Germinal center (tissue), 1 donor: Measurements from ENCODE around the gene KIF13A.
"Not testable (repeated sequence)": the region's sequence is repeated elsewhere in the genome, so short reads cannot be mapped to it uniquely, and the experiment has no call there.

ENCODE experiments used
- DNase-seq: peaks from one replicate; pipeline ENCODE4 v3.0.0; 2012; ENCODE audit warnings: mixed read lengths, low spot score

The KIF13A gene

DNA sequence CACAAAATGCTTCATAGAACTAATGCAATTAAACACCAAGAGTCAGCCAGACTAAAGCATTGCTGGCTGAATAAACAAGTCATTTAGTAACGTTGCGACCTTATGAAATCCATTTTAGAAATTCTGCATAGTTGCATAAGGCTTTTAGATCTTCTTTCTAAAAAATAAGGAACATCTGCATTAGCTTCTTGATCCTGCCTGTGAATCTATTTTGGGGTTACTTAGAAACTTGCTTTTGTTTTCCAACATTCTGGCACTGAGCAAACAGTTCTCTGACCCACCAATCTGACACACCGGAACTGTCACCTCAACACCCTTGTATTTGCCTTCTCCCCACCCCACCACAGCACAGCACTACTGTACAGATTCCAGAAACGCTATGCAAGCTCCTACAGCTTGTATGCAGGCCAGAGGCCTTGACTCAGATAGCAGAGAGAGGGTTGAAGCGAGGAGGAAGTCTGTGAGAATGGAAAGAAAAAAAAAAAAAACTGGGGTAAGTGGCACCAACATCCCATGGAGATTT, 55.0 kb downstream of the KIF13A start:
- DNase-seq, result no peak

DNA sequence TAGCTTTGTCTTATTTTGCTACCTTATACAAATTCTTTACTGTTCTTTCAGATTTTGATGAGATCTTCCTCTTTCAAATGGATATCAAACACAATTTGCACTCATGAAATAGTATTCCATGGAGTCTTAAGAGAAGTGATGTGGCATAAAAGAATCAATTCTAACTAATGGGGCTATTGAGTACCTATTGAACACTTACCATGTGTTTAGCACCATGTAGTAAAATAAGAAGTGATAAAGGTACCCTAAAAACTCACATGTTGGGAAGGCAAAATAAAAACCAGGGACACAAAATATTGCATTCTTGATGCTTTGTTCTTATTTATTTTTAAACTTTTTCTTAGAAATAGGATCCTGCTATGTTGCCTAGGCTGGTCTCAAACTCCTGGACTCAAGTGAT, 56.2 kb downstream of the KIF13A start:
- DNase-seq, result no peak

DNA sequence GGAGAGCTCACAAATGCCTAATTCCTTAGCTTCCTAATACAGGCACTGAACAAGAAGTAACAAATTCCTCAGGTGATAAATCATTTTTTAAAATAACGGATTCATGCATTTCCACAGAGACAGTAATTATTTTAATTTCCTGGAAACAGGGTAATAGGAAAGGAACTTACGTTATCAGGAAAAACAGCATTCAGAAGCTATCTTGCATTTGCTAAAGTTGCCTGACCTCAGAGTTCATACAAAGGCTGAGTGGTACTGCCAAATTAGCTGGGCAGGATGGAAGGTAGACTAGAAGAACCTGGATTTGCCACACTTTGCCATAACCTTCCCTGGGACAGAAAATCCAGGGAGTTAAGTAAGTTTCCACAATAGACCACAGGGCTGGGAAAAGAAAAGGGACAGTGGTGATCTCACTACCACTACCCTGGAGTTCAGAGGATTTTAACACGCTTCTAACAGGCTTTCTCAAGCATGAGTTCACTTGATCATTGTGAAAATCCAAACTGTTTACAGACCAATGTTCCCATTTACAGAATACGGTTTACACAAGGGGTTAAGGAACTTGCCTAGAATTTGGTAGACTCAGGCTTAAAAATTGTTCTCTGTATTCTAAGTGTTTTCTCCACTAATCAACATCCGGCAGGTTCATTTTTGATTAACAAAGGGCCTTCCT, 57.0 kb downstream of the KIF13A start:
- DNase-seq, result no peak

DNA sequence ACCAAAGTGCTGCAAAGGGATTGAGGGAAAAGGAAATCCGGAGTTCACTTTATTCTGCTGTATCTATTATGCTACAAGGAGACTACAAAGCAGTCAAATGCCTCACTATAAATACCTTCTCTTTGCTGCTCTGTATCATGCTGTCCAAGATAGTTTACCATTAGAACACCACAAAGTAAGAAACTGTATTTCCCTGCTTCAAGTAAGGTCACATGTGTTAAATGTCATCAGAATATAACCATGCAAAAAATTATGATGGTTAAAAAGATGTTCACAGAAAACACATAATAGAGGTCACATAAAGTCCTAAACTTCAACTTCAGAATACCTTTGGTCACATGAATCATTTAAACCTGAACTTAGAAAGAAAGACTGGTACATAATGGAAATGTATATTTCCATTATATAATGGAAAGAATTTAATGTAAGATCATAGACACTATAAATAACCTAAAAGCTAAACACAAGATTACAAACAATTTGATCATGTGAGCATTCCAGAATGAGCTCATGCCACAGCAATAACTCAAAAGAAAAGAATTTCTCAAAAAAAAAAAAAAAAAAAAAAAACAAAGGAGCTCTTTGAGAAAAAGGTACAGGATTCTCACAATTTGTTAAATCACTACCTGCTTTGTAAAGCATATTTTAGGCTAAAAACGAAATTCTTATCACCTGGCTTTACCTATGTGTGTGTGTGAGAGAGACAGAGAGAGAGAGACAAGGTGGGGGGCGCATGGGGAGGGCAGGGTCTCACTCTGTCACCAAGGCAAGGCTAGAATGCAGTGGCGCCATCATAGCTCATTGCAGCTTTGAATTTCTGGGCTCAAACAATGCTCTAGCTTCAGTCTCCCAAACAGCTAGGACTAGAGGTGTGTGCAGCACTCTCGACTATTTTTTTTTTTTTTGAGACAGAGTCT, 58.7 kb downstream of the KIF13A start:
- no peak for DNase-seq

DNA sequence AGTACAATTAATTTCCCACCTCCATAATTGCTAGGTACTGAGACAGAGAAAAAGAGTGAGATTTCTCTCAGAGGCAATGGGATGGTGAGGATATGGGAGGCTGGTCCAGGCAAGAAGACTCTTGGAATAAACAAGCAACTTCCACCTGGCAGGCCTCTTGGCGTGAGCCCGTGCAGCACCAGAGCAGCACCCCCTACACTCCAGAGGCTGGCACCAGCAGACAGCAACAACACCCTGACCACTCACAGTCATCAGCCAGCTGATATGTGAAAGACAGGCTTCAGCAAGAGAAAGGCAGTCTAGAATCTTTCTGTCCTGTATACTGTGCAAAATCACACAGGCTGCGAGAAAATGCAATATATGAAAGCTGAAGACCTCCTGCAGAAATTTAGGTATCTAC, 59.7 kb downstream of the KIF13A start:
- DNase-seq, result no peak

DNA sequence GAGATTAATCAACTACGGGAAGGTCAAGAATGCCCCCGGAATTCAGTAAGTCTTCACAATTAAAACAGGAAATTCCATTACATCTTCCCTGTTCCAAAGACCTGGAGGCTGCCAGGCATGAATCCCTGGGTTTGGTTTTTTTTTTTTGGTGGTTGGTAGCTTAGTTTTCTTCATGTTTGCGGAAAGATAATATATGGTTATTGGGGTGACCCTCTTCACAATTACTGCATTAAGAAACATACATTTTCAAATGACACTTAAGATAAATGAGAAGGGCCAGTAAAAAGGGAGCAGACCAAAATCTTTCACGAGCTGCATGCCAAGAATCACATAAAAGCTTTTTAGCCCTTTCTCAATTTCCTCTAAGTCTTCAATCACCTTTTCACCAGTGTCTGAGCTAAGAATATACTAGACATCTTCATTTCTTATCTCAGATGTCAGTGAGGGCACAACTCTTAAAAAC, 64.0 kb downstream of the KIF13A start:
- DNase-seq, result no peak

DNA sequence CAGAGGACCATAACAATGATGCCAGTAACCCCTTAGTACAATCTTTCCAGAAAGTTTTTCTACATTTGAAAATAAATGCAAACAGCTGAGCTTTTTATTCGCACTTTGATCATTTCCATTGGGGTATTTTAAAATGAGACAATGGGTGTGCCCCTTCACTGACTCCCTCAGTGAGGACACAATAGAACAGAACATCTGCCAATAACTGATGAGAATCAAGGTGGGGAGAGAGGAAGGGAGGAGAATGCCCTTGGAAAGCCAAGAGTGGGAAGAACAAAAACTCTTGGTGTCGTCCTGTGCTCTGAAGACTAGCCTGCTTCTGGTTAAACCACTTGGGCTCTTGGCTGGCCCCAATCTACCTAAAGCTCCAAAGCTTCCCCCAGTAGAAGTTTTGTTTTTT, 66.0 kb downstream of the KIF13A start:
- no peak for DNase-seq

DNA sequence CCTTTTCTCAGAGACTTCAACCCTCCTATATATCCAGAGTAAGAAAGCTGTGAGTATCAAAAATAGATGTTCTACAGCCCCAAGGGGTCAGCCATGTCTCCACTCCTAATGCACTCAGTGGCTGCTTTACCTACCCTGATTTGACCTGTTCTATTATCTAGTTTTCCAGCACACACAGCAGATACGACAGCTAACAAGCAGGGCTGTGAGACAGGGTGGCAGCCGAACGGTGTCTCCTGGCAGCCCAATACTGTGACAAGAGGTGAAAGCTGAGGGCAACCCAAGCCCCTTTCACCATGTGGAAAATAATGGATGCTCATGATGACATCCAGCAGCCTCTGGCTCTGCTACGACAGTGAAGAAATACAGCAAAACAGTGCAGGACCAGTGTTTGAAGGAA, 67.9 kb downstream of the KIF13A start:
- DNase-seq, result no peak

DNA sequence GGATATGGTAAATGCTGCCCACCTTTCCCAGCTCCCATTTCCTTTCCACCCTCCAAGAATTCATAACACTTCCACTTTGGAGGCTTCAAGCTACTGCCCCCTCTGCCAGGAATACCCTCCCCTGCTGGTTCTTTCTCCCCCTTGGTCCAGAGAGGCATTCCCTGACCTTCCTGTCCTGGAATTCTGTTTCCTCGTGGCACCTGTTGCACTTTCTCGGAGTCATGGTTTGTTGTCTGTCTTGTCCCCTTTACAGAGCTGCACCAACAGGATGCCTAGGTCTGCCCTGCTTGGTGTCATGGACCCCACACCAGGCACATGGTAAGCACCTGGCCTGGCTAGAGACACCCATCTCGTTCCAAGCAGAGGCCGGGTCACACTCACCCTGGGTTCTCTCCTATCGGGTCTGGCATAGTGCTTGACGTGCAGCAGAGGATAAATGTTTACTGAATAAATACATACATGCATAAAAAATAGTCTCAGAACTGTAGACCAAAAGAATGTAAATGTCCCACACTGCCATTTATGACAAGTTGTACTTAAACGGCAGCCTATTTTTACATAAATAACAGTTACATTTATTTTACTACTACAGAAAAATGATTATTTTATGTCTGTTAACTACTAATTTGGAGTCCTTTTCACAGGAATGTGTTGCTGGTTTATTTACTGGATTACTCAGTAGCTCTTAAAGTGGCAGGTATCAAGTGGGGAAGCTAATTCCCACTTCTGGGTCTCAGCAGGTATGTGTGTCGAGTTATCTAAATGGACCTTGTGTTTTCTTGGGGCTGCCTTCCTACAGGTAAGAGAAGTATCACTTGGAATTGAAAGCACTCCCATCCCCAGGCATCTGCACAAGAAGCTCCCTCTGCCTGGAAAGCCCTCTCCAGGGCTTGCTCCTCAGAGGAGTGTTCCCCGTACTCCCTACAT, 69.3 kb downstream of the KIF13A start:
- no peak for DNase-seq

DNA sequence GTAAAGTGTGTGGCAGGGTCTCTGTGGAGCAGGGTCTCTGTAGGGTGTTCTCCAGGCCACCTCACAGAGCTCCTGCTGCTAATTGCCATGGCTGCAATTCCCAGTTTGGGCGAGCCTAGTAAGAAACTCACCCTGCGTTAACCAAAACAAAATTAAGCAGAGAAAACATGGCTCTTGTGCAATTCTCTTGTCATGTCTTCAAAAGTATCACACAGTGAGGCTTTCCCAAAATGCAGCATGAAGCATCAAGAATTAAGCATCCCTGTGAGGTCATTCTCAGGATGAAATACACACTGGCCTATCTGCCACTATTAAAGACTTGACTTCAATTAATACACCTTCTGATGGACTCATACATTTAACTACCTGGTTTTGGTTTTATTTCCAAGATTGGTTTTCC, 72.8 kb downstream of the KIF13A start:
- no peak for DNase-seq

DNA sequence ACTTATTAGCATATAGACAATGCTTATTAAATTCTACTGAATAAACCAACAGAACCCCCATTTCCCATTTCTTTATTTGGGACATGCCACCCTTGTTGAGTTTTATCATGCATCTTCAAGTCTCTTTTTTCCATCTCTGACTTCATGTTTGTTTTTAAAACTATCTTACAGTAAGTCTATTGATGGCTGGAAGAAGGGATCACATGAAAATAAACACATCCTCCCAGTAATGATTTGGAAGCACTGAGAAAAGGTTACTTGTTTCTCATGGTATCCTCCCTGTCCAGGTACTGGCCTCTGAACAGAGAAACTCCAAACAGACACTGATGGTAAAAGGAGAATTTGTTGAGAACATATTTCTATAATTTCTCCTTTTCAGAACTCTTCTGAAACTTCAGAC, 74.9 kb downstream of the KIF13A start:
- DNase-seq, result no peak

DNA sequence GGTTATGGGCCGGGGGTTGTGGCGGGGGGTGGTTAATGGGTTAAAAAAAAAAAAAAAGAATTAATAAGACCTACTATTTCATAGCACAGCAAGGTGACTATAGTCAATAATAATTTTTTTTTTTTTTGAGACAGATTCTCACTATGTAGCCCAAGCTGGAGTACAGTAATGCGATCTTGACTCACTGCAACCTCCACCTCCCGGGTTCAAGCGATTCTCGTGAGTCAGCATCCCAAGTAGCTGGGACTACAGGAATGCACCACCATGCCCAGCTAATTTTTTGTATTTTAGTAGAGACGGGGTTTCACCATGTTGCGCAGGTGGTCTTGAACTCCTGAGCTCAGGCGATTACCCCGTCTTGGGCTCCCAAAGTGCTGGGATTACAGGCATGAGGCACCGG, 75.8 kb downstream of the KIF13A start:
- not testable (repeated sequence) for DNase-seq

DNA sequence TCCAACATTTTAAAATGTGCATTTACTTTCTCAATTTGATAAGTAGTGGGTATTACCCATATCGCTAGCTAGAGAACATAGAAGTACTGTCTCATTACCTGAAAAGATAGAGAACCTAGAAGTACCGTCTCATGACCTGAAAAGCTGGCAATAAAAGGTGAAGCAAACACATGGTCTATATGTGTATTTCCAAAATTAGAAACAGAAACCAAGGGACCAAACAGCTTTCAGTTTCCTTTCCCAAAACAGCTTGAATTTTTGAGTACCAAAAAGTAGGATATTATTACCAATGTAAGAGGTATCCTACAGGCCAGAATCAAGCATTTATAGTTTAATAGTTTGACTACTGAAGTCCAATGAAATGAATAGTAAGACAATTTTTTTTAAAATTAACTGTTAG, 77.2 kb downstream of the KIF13A start:
- DNase-seq, result no peak

DNA sequence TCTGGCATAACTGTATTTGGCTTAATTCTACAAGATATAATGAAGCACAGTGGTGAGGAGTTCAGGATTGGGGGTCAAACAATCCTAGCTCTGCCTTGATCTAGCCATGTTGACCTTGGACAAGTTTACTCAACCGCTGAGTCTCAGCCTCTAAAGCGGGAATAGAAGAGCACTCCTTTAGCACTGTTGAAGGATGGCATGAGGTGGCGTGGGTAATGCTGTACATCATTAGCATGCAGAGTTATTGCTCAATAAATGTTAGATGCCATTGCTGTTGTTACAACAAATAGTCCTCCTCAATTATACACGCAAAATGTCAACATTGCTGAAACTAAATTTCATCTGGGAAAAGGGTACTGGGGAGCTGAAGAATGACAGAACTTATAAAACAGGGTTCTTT, 78.6 kb downstream of the KIF13A start:
- DNase-seq, result no peak

DNA sequence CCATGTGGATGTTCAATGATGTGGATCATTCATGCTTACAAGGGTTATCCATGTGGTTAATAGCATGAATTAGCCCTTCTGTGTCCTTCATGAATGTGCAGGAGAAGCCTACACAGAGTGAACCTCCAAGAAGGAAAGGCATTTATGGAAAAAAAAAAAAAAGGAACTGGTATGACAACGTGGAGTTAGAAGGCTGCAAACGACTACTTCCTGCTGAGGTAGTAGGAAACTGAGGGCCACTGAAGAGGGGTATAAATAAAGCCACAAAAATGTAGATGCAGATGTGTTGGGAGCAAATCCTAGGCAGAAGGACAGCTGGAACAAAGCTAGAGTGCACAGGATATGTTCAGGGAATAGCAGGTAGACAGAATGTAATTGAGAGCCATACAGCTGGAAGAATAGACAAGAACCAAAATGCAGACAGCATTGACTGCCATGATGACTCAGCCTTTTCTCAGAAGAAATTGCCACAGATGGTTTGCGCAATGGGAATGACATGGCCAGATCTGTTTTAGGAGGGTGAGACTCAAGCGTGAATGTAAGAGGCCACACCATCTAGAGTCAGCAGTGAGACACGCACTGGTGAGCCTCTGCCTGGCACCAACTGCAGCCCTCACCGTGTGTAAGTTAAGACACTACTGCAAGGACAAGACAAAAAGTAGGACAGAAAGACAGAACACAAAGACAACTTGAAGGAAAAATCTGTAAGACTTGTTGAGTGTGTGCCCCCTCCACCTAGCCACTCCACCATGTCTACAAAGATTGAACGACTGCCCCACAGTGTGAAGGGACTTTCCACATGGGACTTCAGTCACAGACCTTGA, 79.8 kb downstream of the KIF13A start:
- no peak for DNase-seq

DNA sequence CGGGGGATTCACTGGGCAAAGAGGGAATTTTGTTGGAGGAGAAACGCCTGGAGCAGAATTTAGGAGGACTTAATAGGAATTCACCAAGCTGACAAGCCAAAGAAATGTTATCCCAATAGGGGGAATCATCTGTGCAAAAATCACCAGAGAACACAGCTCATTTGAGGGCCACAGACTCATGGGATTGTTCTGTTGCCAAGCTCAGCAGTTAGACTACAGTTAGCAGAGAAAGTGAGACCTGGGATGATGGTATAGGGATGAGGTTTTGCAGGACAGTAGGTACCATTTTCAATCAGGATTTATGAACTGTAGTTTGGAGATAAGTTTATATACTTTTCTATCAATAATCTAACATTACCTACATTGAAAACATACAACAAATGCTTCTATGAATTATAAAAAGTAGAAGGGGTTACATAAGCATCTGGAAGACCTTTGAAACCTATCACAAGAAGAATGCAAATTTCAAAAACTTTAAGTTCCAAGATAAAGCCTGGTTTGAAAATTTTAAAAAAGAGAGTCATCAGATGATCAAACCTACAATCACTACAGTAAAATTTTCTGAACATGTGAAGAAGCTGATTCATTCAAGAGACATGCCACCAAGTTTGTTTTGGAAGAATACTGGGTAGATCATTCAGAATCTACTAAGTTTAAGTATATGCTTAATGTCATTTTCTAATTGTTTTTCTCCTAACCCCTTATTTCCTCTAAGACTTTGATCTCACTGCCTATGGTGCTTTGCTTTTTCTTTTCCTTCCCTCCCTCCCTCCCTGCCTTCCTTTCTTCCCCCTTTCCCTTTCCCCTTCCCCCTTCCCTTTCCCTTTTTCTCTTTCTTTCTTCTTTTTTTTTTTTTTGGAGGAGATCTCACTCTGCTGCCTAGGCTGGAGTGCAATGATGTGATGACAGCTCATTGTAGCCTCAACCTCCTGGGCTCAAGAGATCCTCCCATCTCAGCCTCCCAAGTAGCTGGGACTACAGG, 81.5 kb downstream of the KIF13A start:
- no peak for DNase-seq

DNA sequence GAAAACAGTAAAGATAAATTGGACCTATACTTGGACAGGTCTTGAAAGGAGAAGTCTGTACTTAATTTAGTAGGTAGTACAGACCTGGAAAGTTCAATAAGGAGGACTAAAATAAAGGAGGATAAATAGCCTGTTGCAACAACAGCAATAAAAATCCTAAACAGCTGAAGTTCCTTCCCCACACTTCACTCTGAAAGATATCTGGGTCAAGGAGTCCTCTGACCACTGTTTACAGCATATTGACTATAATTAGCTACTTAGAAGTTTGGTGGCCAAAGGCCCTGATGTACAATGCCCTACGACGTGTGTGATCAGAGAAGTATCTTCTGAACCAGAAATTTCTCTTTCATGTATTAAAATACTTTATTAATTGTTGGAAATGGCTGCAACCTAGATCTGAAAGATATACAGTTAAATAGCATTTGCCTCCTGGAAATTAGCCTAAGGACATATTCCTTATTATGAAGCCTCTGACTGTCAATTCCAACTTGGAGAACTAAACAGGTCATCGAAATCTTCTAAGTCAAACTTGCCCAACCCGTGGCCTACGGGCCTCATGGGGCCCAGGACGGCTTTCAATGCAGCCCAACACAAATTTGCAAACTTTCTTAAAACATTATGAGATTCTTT, 82.8 kb downstream of the KIF13A start:
- DNase-seq, result no peak

DNA sequence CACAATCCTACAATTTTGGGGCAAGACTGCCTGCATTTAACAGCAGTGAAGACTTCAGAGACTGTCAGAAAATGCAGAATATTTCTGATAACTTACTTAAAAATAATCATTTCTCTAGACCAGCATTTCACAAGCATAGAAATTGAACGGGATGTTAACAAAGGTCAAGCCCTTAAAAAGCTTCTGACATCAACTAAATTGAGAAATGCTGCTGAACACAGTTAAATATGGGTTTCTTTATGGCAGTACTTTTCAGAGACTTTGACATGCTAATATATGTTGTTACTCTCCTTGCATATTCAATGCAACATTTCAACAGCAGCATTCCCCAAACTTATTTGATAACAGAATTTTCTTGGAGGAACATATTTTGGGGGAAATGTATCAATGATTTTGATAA, 84.5 kb downstream of the KIF13A start:
- no peak for DNase-seq

DNA sequence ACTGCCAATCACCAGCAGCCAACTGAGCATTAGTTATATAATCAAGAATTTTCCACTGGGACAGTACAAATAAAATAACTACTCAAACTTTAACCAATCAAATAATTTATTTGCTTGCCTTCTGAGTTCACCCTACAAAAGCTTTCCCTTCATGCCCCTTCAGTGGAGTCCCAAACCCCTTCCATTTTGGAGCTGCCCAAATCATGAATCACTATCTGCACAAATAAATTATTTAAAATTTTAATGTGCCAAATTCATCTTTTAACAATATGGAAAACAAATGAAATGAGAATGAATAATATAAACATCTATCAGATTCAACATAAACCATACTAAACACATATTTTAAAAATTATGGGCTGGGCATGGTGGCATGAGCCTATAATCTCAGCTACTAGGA, 85.9 kb downstream of the KIF13A start:
- no peak for DNase-seq

DNA sequence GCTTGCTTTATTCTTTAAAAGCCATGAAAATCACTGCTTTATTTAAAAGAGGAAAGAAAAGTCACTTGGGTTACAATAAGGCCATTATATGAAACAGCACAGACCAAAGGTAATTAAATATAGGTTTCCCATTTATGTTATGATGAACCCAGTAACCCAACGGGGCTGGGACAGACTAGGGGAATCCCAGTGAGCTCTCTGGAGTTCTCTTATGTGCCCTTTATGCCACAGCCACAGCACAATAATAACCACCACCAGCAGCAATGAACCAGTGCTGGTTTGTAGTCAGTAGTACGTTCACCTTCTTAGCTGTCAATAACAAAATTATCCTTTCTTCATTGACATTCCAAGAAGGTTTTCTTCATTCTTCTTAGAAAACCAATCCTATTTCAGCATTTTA, 87.4 kb downstream of the KIF13A start:
- DNase-seq, result no peak
